ENCODE measurements around the gene VSTM2L. TPM values are rescaled to one million over a fixed set of nuclear protein-coding genes. Genes with fewer than 3 reads are reported as not detected.

VSTM2L gene
- total and polyA plus RNA-seq, 2 of the 4 experiments (the other 2 are of a cell fraction), result 0.18 to 0.19 TPM

DNA sequence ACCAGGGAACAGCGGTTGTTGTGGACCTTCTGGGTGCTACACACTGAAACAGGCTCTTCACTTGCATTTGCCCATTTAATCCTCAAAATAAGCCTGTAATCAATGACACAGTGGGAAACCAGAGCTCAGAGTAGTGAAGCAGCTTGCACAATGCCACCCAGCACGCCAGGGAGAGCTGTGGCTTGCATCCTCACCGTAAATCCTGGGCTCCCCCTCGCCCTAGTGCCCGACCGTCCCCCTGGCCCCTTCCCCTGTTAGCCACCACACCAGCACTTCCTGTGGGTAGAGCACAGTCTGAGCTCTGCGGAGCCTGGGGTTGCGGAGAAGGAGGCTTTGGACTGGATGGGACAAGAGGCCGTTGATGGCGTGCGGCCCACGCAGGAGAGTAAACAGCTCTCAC is 14.5 kb downstream of the VSTM2L start:
- no peak overlapping the region for H2BK15ac ChIP-seq (ENCODE audit: low read depth, low read length)
- no peak overlapping the region for H2AK5ac ChIP-seq (ENCODE audit: low read depth, low read length)
- no peak overlapping the region for H3K56ac ChIP-seq (ENCODE audit: extremely low read depth, insufficient read depth, low read length)
- H4K8ac ChIP-seq (ENCODE audit: low read depth in 2 of 2, low read length in 2 of 2), result no peak overlapping the region
- H3K14ac ChIP-seq (replicated peaks; ENCODE audit: low read depth, low read length), result no peak overlapping the region
- CTCF ChIA-PET, result no interaction called here
- no peak overlapping the region for H3K4ac ChIP-seq (ENCODE audit: low read depth, low read length)
- in situ Hi-C loops (cut with MboI; ENCODE audit: low sequenced_read_pairs) (no loop called here), dilution Hi-C loops (cut with HindIII; ENCODE audit: low sequenced_read_pairs, unreplicated experiment) (no loop called here), intact Hi-C loops (cut with micrococcal nuclease) (no loop called here)
- H3K4me3 ChIP-seq (ENCODE audit: insufficient read depth, low read depth, low read length), result no peak overlapping the region
- H2BK5ac ChIP-seq (ENCODE audit: low read depth, low read length, poor library complexity, severe bottlenecking), result no peak overlapping the region
- H3K27ac ChIP-seq (ENCODE audit: insufficient read depth, low read length), result no peak overlapping the region
- no peak overlapping the region for H2BK20ac ChIP-seq (ENCODE audit: low read depth, low read length)
- no peak for ATAC-seq (ENCODE audit: low read depth)
- H3K23ac ChIP-seq (ENCODE audit: low read depth, low read length), result no peak overlapping the region
- peaks cover 90% of the 10 kb centered on the region for H3K27me3 ChIP-seq (ENCODE audit: control insufficient read depth, insufficient read depth, low read length)
- no peak overlapping the region for H4K5ac ChIP-seq (ENCODE audit: low read depth, low read length)
- H3K9me3 ChIP-seq (ENCODE audit: control insufficient read depth, insufficient read depth, low read length), result no peaks in the 10 kb centered on the region
- no peak overlapping the region for H3K18ac ChIP-seq (ENCODE audit: low read depth, low read length)
- no peaks in the 10 kb centered on the region for H3K4me1 ChIP-seq (ENCODE audit: control insufficient read depth, insufficient read depth, low read length)
- H2AK9ac ChIP-seq (replicated peaks; ENCODE audit: low read depth, low read length, poor library complexity), result no peak overlapping the region
- H3K4me2 ChIP-seq (ENCODE audit: low read depth, low read length), result no peak overlapping the region
- 100% methylated on average over 1 of the region's 12 CpGs; no CpG with 5 or more reads in 1 of the 2 experiments for WGBS, 2 experiments (ENCODE audit: extremely low coverage in 2 of 2, insufficient read length in 1 of 2)
- H2BK120ac ChIP-seq (ENCODE audit: low read depth, low read length), result no peak overlapping the region
- no peak overlapping the region for H4K91ac ChIP-seq (ENCODE audit: insufficient read depth, low read depth, low read length)
- peak overlapping the region; percentile 23 for H2AFZ ChIP-seq (replicated peaks; ENCODE audit: low read length, poor library complexity)
- no peaks in the 10 kb centered on the region for H3K36me3 ChIP-seq (ENCODE audit: control insufficient read depth, insufficient read depth, low read length)
- no peaks in the 10 kb centered on the region for H3K9me1 ChIP-seq (ENCODE audit: insufficient read depth, low read length)
- POLR2A ChIA-PET (ENCODE audit: unreplicated experiment), result no interaction called here
- no peak overlapping the region for H3K9ac ChIP-seq (ENCODE audit: low read depth, low read length)
- H4K20me1 ChIP-seq (ENCODE audit: insufficient read depth, low read length), result no peaks in the 10 kb centered on the region
- DNase-seq, result no peak
- no peaks in the 10 kb centered on the region for H3K79me1 ChIP-seq (ENCODE audit: low read depth in 1 of 2, low read length in 2 of 2)
- no TSS peak for BruUV-seq (replicated peaks)
- TF ChIP-seq USF2 (IDR thresholded peaks at IDR 0.05; ENCODE audit: low read depth, low read length) (no peak), CHD1 (IDR thresholded peaks at IDR 0.05; ENCODE audit: low read depth, low read length) (no peak), RAD21 (IDR thresholded peaks at IDR 0.05; ENCODE audit: low read length) (no peak), FOS (IDR thresholded peaks at IDR 0.05; ENCODE audit: low read depth, low read length) (no peak), MXI1 (IDR thresholded peaks at IDR 0.05; ENCODE audit: borderline replicate concordance, low read depth, low read length) (no peak), CTCF (conservative IDR thresholded peaks at IDR 0.05; ENCODE audit: low read depth, low read length) (no peak), BHLHE40 (IDR thresholded peaks at IDR 0.05; ENCODE audit: low read depth, low read length) (no peak), RFX5 (IDR thresholded peaks at IDR 0.05; ENCODE audit: low read depth, low read length) (no peak), MAZ (IDR thresholded peaks at IDR 0.05; ENCODE audit: borderline replicate concordance, low read depth, low read length) (no peak), CEBPB (IDR thresholded peaks at IDR 0.05; ENCODE audit: low read depth, low read length) (no peak)
- TF ChIP-seq, protein P1, sequence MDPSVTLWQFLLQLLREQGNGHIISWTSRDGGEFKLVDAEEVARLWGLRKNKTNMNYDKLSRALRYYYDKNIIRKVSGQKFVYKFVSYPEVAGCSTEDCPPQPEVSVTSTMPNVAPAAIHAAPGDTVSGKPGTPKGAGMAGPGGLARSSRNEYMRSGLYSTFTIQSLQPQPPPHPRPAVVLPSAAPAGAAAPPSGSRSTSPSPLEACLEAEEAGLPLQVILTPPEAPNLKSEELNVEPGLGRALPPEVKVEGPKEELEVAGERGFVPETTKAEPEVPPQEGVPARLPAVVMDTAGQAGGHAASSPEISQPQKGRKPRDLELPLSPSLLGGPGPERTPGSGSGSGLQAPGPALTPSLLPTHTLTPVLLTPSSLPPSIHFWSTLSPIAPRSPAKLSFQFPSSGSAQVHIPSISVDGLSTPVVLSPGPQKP (IDR thresholded peaks at IDR 0.05; ENCODE audit: borderline replicate concordance, low read depth, low read length), result no peak
